ENCODE measurements around the gene SPRR5.

GRCh38 chr1:152901631-152902030, 45.4 kb upstream of the SPRR5 start:
- TF ChIP-seq POLR2A (IDR thresholded peaks at IDR 0.05; ENCODE audit: low read length) (no peak), GATA1 (IDR thresholded peaks at IDR 0.05; ENCODE audit: low read depth, low read length) (no peak)
